ENCODE results near the gene EXOC6. TPM values are rescaled to one million over a fixed set of nuclear protein-coding genes. Genes with fewer than 3 reads are reported as not detected.
A peak's percentile ranks its signal among the peaks of the same experiment; 100 is the strongest.

The EXOC6 gene
- total and polyA plus RNA-seq, 10 donors: 7.0 to 40.0 (median 25.4) TPM

DNA sequence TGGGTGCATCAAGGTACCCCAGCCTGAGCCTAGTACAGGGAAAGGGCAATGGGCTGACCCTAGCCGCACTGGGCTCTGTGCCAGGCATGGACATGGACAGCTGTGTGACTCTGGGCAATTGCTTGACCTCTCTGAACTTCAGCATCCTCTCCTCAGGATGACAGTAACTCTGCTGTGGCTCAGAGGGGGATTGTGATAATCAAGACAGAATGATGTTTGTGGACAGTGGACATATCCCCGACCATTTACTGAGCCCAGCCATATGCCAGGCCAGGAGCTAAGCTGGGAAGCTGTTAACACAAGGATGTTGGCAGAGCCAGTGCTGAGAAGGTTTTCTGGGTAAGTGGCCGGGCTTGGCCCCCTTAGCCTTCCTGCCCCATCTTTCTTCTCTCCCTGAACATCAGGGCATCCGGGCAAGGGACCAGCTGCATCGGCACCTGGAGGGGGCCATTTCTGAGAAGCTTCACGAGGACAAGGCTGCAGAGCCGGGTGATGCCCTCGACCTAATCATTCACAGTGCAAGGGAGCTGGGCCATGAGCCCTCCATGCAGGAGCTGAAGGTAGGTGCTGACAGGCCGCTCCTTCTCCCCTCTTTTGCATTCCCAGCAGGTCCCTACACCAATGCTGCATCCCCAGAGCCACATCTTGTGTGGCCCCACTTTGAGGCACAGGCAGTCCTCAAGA lies 215.8 kb downstream of the EXOC6 start:
- intact Hi-C loops (cut with DNase I; ENCODE audit: low total_unique reads): no loop called here

DNA sequence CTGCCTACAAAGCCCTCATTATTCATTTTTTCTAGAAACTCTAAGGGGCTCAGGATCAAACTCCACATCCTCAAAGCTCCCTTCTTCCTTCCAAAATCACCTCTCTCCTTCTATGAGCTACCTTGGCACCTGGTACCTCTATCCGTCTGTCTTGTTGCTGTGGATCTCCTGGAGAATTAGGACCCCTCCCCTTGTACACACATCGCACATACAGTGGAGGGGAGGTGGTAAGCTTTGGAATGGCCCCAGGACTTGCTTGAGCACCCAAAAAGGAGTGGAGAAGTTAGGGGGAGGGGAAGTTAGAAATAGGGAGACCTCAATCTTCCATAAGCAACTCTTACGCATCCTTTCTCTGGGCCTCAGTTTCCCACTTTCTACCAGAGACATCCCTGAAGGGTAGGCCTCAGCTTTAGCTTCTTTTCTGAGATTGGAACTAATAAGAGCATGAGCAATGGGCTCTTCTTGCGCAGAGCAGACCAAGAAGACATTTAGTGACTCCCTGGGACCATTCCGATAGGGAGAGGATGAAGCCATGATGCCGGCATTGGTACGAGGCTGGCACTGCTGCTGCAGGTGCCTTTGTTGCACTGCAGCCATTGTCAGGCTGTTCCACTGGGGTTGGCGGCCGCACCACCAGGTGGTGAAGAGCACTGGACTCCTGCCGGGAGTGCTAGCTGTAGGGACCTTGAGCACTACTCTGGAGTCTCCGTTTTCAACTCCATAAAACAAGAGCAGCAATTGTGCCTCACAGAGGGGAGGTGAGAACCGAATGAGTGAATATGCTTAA lies 216.7 kb downstream of the EXOC6 start:
- no peak for TF ChIP-seq POLR2A (IDR thresholded peaks at IDR 0.05)
- TF ChIP-seq POLR2AphosphoS5 (IDR thresholded peaks at IDR 0.05): no peak
- TF ChIP-seq, protein P1, sequence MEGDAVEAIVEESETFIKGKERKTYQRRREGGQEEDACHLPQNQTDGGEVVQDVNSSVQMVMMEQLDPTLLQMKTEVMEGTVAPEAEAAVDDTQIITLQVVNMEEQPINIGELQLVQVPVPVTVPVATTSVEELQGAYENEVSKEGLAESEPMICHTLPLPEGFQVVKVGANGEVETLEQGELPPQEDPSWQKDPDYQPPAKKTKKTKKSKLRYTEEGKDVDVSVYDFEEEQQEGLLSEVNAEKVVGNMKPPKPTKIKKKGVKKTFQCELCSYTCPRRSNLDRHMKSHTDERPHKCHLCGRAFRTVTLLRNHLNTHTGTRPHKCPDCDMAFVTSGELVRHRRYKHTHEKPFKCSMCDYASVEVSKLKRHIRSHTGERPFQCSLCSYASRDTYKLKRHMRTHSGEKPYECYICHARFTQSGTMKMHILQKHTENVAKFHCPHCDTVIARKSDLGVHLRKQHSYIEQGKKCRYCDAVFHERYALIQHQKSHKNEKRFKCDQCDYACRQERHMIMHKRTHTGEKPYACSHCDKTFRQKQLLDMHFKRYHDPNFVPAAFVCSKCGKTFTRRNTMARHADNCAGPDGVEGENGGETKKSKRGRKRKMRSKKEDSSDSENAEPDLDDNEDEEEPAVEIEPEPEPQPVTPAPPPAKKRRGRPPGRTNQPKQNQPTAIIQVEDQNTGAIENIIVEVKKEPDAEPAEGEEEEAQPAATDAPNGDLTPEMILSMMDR (IDR thresholded peaks at IDR 0.05 in 8 of 11, conservative IDR thresholded peaks at IDR 0.05 in 3 of 11): no peak
- Histone ChIP-seq H3K27me3 (replicated peaks in 1 of 7) (peaks cover 0 to 100% (median 84%) of the 10 kb centered on the region in 7 donors), H3K36me3 (peaks cover 0 to 6% (median 0%) of the 10 kb centered on the region in 6 donors), H3K4me1 (peaks cover 24 to 70% (median 54%) of the 10 kb centered on the region in 6 donors), H3K4me3 (no peak overlapping the region), H3K9me3 (no peaks in the 10 kb centered on the region), H3K27ac (no peak overlapping the region)
- DNase-seq: no peak
- intact Hi-C loops (cut with DNase I; ENCODE audit: low total_unique reads): no loop called here
- WGBS, 5 donors: 73 to 81% (median 80%) methylated on average over 11 to 12 of the region's 12 CpGs

More for the DNA sequence above, 215.8 kb downstream of the EXOC6 start:
- no peak for DNase-seq
- H3K9me3 ChIP-seq: no peaks in the 10 kb centered on the region
- TF ChIP-seq POLR2A (IDR thresholded peaks at IDR 0.05) (no peak), POLR2AphosphoS5 (IDR thresholded peaks at IDR 0.05) (no peak)
- TF ChIP-seq, protein P1 (IDR thresholded peaks at IDR 0.05 in 8 of 11, conservative IDR thresholded peaks at IDR 0.05 in 3 of 11): no peak
- no peak overlapping the region for H3K27ac ChIP-seq
- WGBS, 5 donors: 75 to 87% (median 86%) methylated on average over 2 to 9 of the region's 9 CpGs
- H3K4me3 ChIP-seq: no peak overlapping the region
- H3K27me3 ChIP-seq (replicated peaks in 1 of 7): peaks cover 0 to 97% (median 76%) of the 10 kb centered on the region in 7 donors
- H3K36me3 ChIP-seq: peaks cover 0 to 15% (median 1%) of the 10 kb centered on the region in 6 donors
- H3K4me1 ChIP-seq: peaks cover 24 to 72% (median 54%) of the 10 kb centered on the region in 6 donors

DNA sequence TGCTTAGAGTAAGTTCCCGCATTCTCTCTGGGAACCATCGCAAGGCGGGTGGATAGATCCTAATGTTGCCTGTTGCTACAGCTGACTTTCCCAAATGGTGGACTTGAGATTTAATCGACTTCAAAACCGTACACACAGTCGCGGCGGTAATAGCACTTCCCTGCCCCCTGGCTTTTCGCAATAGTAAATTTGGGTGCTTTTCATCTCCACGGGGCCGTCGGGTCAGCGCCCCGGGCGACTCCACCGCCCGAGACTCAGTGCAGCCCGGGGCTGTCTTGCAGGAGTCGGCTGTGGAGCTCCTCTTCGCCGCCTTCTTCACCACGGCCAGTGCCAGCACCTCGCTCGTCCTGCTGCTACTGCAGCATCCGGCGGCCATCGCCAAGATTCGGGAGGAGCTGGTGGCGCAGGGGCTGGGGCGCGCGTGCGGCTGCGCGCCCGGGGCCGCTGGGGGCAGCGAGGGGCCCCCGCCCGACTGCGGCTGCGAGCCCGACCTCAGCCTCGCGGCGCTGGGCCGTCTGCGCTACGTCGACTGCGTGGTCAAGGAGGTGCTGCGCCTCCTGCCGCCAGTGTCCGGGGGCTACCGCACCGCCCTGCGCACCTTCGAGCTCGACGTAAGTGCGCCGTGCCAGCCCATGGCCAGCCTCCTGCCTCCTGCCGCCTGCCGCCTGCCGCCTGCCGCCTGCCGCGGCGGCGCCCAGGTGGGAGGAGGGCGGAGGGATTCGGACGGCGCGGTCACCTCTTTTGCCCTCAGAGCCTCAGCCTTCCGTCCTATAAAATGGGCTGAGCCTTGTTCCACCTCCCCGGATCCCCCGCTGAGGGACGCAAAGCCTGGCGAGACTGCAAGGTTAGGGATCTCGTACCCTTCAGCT lies 217.6 kb downstream of the EXOC6 start:
- Histone ChIP-seq H3K4me1 (peaks cover 24 to 62% (median 48%) of the 10 kb centered on the region in 6 donors), H3K27me3 (replicated peaks in 1 of 7) (peaks cover 0 to 100% (median 83%) of the 10 kb centered on the region in 7 donors), H3K4me3 (peak overlapping the region in 2 of 8 donors; percentile 13 to 42), H3K27ac (no peak overlapping the region), H3K36me3 (no peaks in the 10 kb centered on the region), H3K9me3 (no peaks in the 10 kb centered on the region)
- TF ChIP-seq POLR2A (IDR thresholded peaks at IDR 0.05): no peak
- TF ChIP-seq, protein P1 (IDR thresholded peaks at IDR 0.05 in 8 of 11, conservative IDR thresholded peaks at IDR 0.05 in 3 of 11): no peak
- no peak for TF ChIP-seq POLR2AphosphoS5 (IDR thresholded peaks at IDR 0.05)
- 6 to 17% (median 7%) methylated on average over 23 to 81 of the region's 81 CpGs for WGBS, 5 donors
- intact Hi-C loops (cut with DNase I; ENCODE audit: low total_unique reads): no loop called here
- DNase-seq: no peak
